Fibroblast of skin of right biceps (primary cell): ENCODE results near the gene PDHB.

Experiments
- DNase-seq: peaks from one replicate; pipeline ENCODE4 v3.0.0-alpha.2; 2013

PDHB gene

GRCh38 chr3:58434990-58435389 is 1.4 kb upstream of the PDHB start:
- DNase-seq = peak; percentile 94

GRCh38 chr3:58434511-58434910 is 879 bp upstream of the PDHB start:
- peak; percentile 10 for DNase-seq

- DNase-seq = no peak
Observed at GRCh38 chr3:58434168-58434504, 504 bp upstream of the PDHB start.

GRCh38 chr3:58432905-58433304 is 727 bp downstream of the PDHB start:
- no peak for DNase-seq

GRCh38 chr3:58429657-58430056 is 4.0 kb downstream of the PDHB start:
- DNase-seq = no peak

- no peak for DNase-seq
Observed at GRCh38 chr3:58427661-58428361, 5.8 kb downstream of the PDHB start.

- DNase-seq = no peak
Observed at GRCh38 chr3:58425782-58426181, 7.8 kb downstream of the PDHB start.

GRCh38 chr3:58424613-58425012 is 9.0 kb downstream of the PDHB start:
- no peak for DNase-seq

- peak; percentile 36 for DNase-seq
Observed at GRCh38 chr3:58422756-58423325, 10.8 kb downstream of the PDHB start.

GRCh38 chr3:58421004-58421403 is 12.6 kb downstream of the PDHB start:
- no peak for DNase-seq

- peak; percentile 23 for DNase-seq
Observed at GRCh38 chr3:58419780-58420507, 13.7 kb downstream of the PDHB start.

GRCh38 chr3:58418227-58418626 is 15.4 kb downstream of the PDHB start:
- no peak for DNase-seq

- no peak for DNase-seq
Observed at GRCh38 chr3:58417075-58417474, 16.6 kb downstream of the PDHB start.

GRCh38 chr3:58416191-58416590 is 17.4 kb downstream of the PDHB start:
- DNase-seq = no peak

GRCh38 chr3:58414538-58415197 is 19.0 kb downstream of the PDHB start:
- peak; percentile 67 for DNase-seq

- DNase-seq = no peak
Observed at GRCh38 chr3:58411851-58412830, 21.5 kb downstream of the PDHB start.

- DNase-seq = no peak
Observed at GRCh38 chr3:58411036-58411435, 22.6 kb downstream of the PDHB start.

- DNase-seq = no peak
Observed at GRCh38 chr3:58409663-58410062, 24.0 kb downstream of the PDHB start.

GRCh38 chr3:58408906-58409305 is 24.7 kb downstream of the PDHB start:
- no peak for DNase-seq

- DNase-seq = peak; percentile 81
Observed at GRCh38 chr3:58404396-58404795, 29.2 kb downstream of the PDHB start.

- DNase-seq = no peak
Observed at GRCh38 chr3:58403513-58404109, 30.0 kb downstream of the PDHB start.

- DNase-seq = no peak
Observed at GRCh38 chr3:58398669-58399333, 34.8 kb downstream of the PDHB start.
